Gastrocnemius medialis (tissue), 4 donors: ENCODE measurements around the gene RHBDL1. TPM values are rescaled to one million over a fixed set of nuclear protein-coding genes. Genes with fewer than 3 reads are reported as not detected.

Source experiments
- ATAC-seq, 2 donors: fragments of 150-250 bp; one replicate each; pipeline ENCODE4 v1.9.1; 2016
- DNase-seq, 2 donors: peaks; one replicate each; pipeline ENCODE4 v3.0.0-alpha.2; 2019
- H3K27ac ChIP-seq, 4 donors: fragments of 200-600 bp; sonication (generic); 1 replicate in 1 of 4; 2 replicates in 3 of 4; pipeline ENCODE4 v1.5.1; 2016 to 2018; ENCODE audit warnings: mild to moderate bottlenecking in 2 of 4, moderate library complexity in 1 of 4
- H3K27me3 ChIP-seq, 3 donors: fragments of 200-600 bp; sonication (generic) in 2 of 3; 1 replicate in 1 of 3; 2 replicates in 2 of 3; pipeline versions ENCODE4 v1.5.1 to v1.6.0; 2016 to 2019; ENCODE audit warnings: mild to moderate bottlenecking in 1 of 3, moderate library complexity in 1 of 3
- H3K36me3 ChIP-seq, 2 donors: fragments of 200-600 bp; sonication (generic) in 1 of 2; one replicate each; pipeline ENCODE4 v1.5.1; 2017 to 2018
- H3K4me1 ChIP-seq, 2 donors: fragments of 200-600 bp; sonication (generic) in 1 of 2; one replicate each; pipeline ENCODE4 v1.5.1; 2016 to 2017; ENCODE audit warnings: mild to moderate bottlenecking in 2 of 2
- H3K4me3 ChIP-seq, 4 donors: fragments of 200-600 bp; sonication (generic) in 3 of 4; 1 replicate in 1 of 4; 2 replicates in 3 of 4; pipeline ENCODE4 v1.5.1; 2016 to 2019; ENCODE audit warnings: mild to moderate bottlenecking in 2 of 4
- H3K9me3 ChIP-seq, 3 donors: fragments of 200-600 bp; sonication (generic) in 2 of 3; 1 replicate in 1 of 3; 2 replicates in 2 of 3; pipeline ENCODE4 v1.5.1; 2016 to 2019
- POLR2A ChIP-seq, 2 donors: fragments of 450-650 bp; IDR thresholded peaks; one replicate each; pipeline ENCODE4 v1.6.1; 2017; ENCODE audit warnings: antibody characterized with exemption in 2 of 2, mild to moderate bottlenecking in 2 of 2, moderate library complexity in 2 of 2
- in situ Hi-C, 4 donors: fragments of 200-750 bp; cut with MboI; loops; one replicate each; pipeline versions ENCODE4 v1.15.0 to v1.8.0; 2017; ENCODE audit warnings: low sequenced_read_pairs in 4 of 4
- intact Hi-C: fragments of 100-400 bp; cut with DNase I; formaldehyde crosslinking; loops from one replicate; pipeline ENCODE4 v1.15.1; 2023; ENCODE audit warnings: low total_unique reads
- total RNA-seq, 4 donors: library from RNA; depleted of rRNA; stranded (reverse); fragments of >200 nt; gene quantifications; one replicate each; pipeline versions ENCODE4 v1.1.0 to v1.2.3, GENCODE V29; 2016
- TF ChIP-seq, protein P1 (sequence below), 5 experiments: fragments of 450-650 bp in 3 of 5; fragments of 200-600 bp in 2 of 5; sonication (generic) in 2 of 5; IDR thresholded peaks in 4 of 5; conservative IDR thresholded peaks in 1 of 5; 1 replicate in 4 of 5; 2 replicates in 1 of 5; pipeline ENCODE4 v1.5.1; 2016 to 2019; ENCODE audit warnings: antibody characterized with exemption in 5 of 5, mild to moderate bottlenecking in 3 of 5, moderate library complexity in 3 of 5

The RHBDL1 gene
- total RNA-seq, 4 donors from 2014 or later: 0.31 TPM; not detected in 3

- peaks cover 52 to 56% (median 55%) of the 10 kb centered on the region in 3 donors for H3K27me3 ChIP-seq
- no peak for ATAC-seq
- H3K4me1 ChIP-seq: peaks cover 3 to 7% of the 10 kb centered on the region in 2 donors
- TF ChIP-seq POLR2A (IDR thresholded peaks at IDR 0.05): no peak
- TF ChIP-seq, protein P1, sequence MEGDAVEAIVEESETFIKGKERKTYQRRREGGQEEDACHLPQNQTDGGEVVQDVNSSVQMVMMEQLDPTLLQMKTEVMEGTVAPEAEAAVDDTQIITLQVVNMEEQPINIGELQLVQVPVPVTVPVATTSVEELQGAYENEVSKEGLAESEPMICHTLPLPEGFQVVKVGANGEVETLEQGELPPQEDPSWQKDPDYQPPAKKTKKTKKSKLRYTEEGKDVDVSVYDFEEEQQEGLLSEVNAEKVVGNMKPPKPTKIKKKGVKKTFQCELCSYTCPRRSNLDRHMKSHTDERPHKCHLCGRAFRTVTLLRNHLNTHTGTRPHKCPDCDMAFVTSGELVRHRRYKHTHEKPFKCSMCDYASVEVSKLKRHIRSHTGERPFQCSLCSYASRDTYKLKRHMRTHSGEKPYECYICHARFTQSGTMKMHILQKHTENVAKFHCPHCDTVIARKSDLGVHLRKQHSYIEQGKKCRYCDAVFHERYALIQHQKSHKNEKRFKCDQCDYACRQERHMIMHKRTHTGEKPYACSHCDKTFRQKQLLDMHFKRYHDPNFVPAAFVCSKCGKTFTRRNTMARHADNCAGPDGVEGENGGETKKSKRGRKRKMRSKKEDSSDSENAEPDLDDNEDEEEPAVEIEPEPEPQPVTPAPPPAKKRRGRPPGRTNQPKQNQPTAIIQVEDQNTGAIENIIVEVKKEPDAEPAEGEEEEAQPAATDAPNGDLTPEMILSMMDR (IDR thresholded peaks at IDR 0.05 in 4 of 5, conservative IDR thresholded peaks at IDR 0.05 in 1 of 5): no peak
- H3K27ac ChIP-seq: no peak overlapping the region
- no peak for DNase-seq
- intact Hi-C loops: no loop called here
- no peaks in the 10 kb centered on the region for H3K36me3 ChIP-seq
- H3K4me3 ChIP-seq: no peak overlapping the region
- in situ Hi-C loops: no loop called here
- H3K9me3 ChIP-seq: no peaks in the 10 kb centered on the region
Observed at GRCh38 chr16:709566-710499, 34.4 kb downstream of the RHBDL1 start.

GRCh38 chr16:710500-711075 is 35.1 kb downstream of the RHBDL1 start:
- in situ Hi-C loops: no loop called here
- DNase-seq (no peak), ATAC-seq (no peak)
- peaks cover 49 to 53% (median 51%) of the 10 kb centered on the region in 3 donors for H3K27me3 ChIP-seq
- H3K27ac ChIP-seq: no peak overlapping the region
- peaks cover 3 to 7% of the 10 kb centered on the region in 2 donors for H3K4me1 ChIP-seq
- intact Hi-C loops: loop anchor here (1.0 kb wide), 2 partner anchors 31 to 75 kb away; no protein-coding TSS in a partner anchor
- H3K4me3 ChIP-seq: no peak overlapping the region
- no peaks in the 10 kb centered on the region for H3K9me3 ChIP-seq
- TF ChIP-seq POLR2A (IDR thresholded peaks at IDR 0.05): no peak
- TF ChIP-seq, protein P1 (IDR thresholded peaks at IDR 0.05 in 4 of 5, conservative IDR thresholded peaks at IDR 0.05 in 1 of 5): no peak
- H3K36me3 ChIP-seq: no peaks in the 10 kb centered on the region

- DNase-seq (no peak), ATAC-seq (no peak)
- peaks cover 49 to 52% (median 50%) of the 10 kb centered on the region in 3 donors for H3K27me3 ChIP-seq
- TF ChIP-seq POLR2A (IDR thresholded peaks at IDR 0.05): no peak
- TF ChIP-seq, protein P1 (IDR thresholded peaks at IDR 0.05 in 4 of 5, conservative IDR thresholded peaks at IDR 0.05 in 1 of 5): no peak
- peaks cover 8 to 11% of the 10 kb centered on the region in 2 donors for H3K4me1 ChIP-seq
- no peak overlapping the region for H3K4me3 ChIP-seq
- in situ Hi-C loops (no loop called here), intact Hi-C loops (loop anchor here (1.0 kb wide), 2 partner anchors 30 to 74 kb away; no protein-coding TSS in a partner anchor)
- H3K9me3 ChIP-seq: no peaks in the 10 kb centered on the region
- no peaks in the 10 kb centered on the region for H3K36me3 ChIP-seq
- no peak overlapping the region for H3K27ac ChIP-seq
Observed at GRCh38 chr16:711084-711483, 35.6 kb downstream of the RHBDL1 start.

DNA sequence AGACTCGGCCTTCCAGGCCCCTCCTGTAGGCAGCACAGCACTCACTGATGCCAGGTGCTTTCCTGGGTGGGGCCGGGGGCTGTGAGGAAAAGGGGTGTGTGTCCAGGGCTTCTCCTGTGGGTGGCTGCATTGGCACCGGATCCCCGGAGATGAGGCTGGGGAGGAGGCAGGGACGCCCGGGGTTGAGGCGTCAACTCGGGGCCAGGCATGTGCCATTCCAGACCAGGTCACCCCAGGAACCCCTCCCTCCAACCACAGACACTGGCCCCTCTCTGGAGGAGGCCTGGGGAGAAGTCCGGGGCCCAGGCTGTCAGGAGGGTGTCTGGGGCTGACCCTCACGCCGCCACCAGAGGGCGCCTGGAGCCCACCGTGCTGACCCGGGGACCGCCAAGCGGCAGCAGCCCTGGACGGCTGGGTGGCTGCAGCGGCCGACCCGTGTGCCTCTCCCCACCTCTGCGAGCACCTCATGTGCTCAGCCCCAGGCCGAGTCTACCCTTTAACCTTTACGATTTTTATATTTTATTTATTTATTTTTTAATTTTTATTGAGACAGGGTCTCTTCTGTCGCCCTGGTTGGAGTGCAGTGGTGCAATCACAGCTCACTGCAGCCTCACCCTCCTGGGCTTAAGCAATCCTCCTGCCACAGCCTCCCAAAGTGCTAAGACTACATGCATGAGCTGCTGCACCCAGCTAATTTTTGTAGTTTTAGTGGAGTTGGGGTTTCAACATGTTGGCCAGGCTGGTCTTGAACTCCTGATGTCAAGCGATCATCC is 36.3 kb downstream of the RHBDL1 start:
- Histone ChIP-seq H3K4me1 (peaks cover 11 to 14% of the 10 kb centered on the region in 2 donors), H3K27me3 (peaks cover 43 to 45% (median 44%) of the 10 kb centered on the region in 3 donors), H3K4me3 (no peak overlapping the region), H3K27ac (no peak overlapping the region), H3K36me3 (no peaks in the 10 kb centered on the region), H3K9me3 (no peaks in the 10 kb centered on the region)
- no peak for TF ChIP-seq POLR2A (IDR thresholded peaks at IDR 0.05)
- TF ChIP-seq, protein P1 (IDR thresholded peaks at IDR 0.05 in 4 of 5, conservative IDR thresholded peaks at IDR 0.05 in 1 of 5): peak; percentile 73 to 95 (median 94)
- ATAC-seq (peak in 1 of 2 donors; percentile 46), DNase-seq (peak; percentile 37 to 60)
- in situ Hi-C loops (no loop called here), intact Hi-C loops (loop anchor here (1.0 kb wide), 2 partner anchors 30 to 74 kb away; no protein-coding TSS in a partner anchor)
